NCI-H774 (cell line): ENCODE data around the gene SLC35F3.

Experiments
- DNase-seq: peaks from one replicate; lab custom pipeline; 2025; lab: John Stamatoyannopoulos, UW

SLC35F3 gene

GRCh38 chr1:234258071-234258470 lies 353.6 kb downstream of the SLC35F3 start:
- no peak for DNase-seq

DNA sequence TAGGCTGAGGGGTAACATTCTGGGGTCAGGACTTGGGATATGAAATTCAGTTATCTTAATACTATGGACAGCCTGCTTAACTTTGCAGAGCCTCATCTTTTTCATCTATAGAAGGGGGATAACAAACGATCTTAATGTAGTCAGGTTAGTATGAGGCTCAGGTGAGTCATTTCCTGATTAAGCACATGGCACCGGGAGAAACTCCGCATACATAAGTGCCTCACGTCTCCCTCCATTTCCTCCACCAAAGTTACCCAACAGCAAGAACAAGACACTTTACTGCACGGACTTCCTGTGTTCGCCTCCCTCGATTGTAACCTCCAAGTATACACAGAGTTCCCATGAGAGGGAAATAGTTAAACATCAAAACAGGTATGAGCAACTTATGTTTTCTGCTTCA lies 356.1 kb downstream of the SLC35F3 start:
- no peak for DNase-seq

DNA sequence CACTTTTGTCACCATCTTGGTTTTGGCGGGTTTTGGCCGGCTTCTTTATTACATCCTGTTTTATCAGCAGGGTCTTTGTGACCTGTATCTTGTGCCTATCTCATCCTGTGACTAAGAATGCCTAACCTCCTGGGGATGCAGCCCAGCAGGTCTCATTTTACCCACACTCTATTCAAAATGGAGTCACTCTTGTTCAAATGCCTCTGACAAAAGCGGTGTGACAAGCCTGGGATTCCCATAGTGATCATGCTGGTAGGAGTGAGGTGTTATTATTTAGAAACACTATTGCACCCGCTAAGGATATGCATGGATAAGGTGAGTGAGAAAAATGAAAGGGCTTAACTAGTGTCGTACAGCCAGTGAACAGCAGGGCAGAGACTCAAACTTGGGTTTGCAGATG lies 357.1 kb downstream of the SLC35F3 start:
- no peak for DNase-seq

DNA sequence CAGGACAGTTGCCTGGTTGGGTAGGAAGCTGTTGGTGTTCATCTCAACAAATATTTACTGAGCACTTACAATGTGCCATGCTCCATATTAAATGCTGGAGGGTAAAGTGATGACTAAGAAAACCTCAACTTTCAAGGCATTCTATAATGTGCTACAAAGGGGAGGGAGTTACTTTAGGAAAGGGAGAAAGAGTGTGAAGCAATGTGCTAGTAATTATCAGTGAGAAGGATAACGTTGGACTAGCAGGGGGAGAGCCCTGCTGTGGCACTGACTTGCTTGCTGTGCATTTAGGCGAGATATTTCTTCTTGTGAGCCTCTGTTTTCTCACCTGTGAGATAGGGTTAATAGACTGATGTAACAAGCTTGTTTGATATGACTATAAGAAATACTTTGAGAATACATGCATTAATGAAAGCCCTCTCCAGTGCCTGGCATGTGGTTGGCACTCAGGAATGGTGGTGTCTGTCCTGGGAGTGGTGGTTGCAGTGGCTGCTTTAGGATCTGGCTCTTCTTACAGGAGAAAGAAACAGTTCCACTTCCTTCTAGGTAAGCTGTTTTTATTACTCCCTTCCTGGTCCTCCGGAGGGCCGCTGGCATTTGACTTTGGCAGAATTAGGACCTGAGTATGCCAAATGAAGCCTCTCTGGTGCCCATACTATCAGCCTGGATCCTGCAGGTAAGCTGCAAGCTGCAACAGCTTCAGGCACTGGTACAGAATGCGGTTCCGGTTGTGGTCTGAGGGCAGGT lies 357.7 kb downstream of the SLC35F3 start:
- DNase-seq, result no peak

DNA sequence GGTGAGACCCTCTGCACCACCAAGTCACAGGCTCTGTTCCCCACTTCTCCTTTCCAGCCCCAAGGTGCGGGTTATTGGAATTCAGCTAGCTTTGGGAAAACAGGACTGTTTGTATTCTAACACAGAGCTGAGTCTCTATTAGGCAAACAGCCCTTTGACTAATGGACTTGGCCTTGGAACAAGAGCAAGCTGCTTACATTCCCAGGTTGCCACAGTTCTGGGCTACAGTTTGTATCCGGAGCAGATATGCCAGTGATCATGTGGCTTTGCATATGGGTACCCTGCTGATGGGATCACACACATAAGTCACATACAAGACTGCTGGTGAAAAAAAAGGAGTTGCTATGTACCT lies 358.3 kb downstream of the SLC35F3 start:
- no peak for DNase-seq

GRCh38 chr1:234264832-234265231 lies 360.4 kb downstream of the SLC35F3 start:
- DNase-seq, result no peak

GRCh38 chr1:234265321-234265720 lies 360.8 kb downstream of the SLC35F3 start:
- DNase-seq, result no peak

- no peak for DNase-seq
These were observed 361.4 kb downstream of the SLC35F3 start for GRCh38 chr1:234265861-234266260.

GRCh38 chr1:234270093-234270492 lies 365.6 kb downstream of the SLC35F3 start:
- DNase-seq, result no peak

- no peak for DNase-seq
These were observed 366.2 kb downstream of the SLC35F3 start for GRCh38 chr1:234270581-234271242.

DNA sequence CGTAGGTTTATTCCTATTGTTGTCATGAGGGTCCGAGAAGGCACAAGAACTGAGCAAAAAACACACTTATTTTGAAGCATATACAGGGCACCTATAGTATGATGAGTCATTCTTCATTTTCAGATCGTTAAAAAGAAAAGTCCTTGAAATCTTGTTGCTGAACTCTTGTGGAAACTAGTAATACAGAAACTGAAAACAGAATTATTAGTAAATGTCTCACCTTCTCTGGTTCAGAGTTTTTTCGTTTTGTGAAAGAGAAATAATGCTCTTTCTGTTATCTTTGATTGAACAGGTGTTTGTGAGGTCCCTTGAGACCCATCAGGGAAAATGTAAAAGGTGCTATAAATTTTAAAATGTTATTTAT lies 366.7 kb downstream of the SLC35F3 start:
- DNase-seq, result no peak

DNA sequence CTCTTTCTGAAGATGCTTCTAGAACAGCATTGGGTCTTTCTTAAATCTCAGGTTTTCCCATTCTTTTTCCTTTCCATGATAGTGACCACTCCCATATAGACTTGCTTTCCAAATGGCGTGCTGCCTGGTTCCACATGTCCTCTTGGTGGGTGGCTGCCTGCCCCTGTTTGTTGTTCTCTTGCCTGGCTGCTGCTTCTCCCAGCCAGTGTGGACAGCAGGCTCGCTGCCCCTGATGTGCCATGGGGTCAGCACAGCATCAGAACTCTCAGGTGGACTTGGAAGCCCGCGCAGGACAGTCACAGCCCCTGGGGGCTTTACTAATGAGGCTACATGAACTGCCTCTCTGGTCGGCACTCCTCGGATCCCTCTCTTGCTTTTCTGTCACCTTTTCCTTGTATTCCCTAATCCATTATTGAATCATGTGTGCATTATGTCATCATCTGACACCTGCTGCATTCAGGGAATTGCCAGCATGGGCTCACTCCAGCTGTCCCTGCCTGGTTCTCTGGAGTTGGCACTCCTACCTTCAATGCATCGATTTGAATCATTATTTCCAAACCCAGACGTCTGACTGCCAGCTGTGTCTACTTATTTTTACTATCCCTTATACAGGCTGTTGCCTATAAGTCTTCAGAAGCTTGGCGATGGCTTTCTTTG lies 368.3 kb downstream of the SLC35F3 start:
- DNase-seq, result peak; percentile 73

DNA sequence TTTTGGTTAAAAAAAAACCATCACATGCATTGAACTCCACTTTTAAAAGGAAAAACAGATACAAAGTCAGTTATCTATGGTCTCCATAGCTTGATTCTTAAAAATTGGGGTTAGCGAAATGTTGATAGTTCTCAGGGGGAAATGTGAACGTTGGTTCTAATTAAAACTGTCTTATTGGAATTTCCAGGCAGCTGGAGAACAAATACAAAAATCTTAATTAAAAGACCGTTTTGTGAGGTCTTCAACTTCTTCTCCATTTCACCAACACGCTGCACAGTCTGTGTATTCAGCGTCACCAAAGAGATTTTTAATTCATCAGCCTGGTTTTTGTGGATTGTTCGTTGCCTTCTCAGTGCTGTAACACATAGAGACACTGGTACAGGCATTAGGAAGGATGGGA lies 369.5 kb downstream of the SLC35F3 start:
- no peak for DNase-seq

- peak; percentile 53 for DNase-seq
These were observed 371.8 kb downstream of the SLC35F3 start for GRCh38 chr1:234276151-234276788.

DNA sequence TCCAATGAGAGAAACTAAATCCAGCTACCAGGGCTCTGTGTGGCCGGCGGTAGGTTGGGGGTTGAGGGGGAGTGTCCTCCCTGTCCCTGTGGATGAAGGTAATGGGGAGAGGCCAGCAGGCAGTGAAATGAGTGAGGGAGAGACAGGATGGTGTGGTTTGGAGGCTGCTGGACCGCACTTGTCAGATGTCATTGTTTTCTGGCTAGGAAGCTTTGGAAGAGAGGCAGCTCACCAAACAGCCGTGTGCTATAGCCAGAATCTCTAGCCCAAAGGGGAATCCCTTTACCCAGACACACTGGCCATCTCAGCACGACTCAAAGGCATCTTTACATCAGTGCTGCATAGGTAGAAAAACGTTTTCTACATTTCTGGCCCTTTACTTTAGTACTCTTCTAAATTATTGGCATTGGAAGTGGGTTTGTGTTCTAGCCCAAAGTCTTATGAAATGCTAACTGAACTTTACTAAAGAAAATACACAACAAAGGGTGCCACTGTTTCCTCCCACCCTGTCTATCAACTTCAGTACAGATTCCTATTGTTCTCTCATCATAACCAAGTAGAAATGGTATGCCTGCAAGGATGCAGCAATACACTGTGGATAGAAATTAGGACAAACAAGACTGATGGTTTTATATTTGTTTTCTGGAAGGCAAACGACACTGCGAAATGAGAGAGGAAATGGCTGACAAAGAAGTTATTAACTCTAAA lies 372.8 kb downstream of the SLC35F3 start:
- DNase-seq, result no peak

DNA sequence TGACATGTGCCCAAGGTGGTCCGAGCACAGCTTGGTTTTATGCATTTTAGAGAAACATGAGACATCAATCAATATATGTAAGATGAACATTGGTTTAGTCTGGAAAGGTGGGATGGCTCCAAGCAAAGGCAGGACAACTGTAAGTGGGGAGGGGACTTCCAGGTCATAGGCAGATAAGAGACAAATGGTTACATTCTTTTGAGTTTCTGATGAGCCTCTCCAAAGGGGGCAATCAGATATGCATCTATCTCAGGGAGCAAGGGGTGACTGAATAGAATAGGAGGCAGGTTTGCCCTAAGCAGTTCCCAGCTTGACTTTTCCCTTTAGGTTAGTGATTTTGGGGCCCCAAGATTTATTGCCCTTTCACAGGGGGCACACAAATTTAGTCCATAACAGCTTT lies 374.5 kb downstream of the SLC35F3 start:
- DNase-seq, result no peak

DNA sequence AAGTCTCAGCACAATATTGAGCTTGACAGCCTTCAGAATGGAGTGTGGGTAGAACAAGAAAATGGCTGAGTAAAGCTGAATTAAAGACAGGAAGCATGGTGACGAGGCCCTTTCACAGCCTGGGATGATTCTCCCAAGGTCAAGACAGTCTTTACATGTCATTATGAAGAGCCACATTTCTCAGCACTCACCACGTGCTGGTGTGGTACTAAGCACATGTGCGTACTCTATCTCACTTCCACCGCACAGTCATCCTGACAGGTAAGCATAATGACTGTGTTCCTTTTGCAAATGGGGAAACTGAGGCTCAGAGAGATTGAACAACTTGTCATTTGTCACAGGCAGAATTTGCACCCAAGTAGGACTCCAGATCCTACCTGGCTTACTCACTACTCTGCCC lies 376.0 kb downstream of the SLC35F3 start:
- no peak for DNase-seq

DNA sequence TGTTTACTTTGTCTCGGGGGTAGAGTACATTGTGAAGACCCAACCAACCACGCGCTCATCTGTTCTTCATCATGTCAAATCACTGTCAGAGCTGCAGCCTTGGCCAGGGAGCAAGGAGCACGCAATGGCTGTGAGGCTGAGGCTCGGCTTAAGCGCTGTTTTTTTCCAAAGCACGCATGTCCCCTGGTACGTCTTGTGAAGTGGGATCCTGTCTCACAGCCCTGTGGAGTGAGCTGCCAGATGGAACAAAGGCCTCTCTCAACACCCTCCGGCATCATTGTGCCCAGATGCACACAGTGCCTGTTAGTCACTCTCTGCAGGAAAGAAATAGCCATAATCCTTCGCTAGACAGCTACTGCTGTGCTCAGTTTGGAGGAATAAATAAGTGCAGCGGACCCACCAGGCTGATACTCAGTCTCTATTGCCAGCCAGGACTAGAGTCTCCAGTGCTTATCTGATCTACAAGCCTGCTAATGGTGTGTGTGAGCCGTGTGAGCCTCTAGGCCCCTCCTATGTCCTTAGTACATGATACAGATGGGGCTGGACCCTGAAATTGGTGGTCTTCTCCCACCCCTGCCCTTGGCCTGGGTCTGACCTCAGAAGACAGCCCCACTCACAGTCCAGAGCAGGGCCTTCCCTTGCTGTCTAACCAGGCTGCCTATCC lies 377.5 kb downstream of the SLC35F3 start:
- DNase-seq, result no peak

DNA sequence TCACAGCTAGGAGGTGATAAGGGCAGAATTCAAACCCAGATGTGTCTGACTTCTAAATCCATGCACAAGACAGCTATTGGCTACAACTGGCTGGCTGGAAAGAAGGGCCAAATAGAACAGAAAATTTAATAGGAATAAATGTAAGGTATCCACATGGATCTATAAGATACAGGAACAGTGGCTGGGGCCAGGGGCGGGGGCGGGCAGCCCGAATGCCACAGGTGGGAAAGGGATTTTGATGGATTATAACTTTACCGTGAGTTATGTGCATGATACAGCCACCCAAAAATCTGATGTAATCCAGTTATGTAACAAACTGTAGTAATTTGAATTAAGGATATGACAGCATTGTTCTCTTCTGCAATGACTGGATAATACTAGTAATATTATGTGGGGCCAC lies 381.7 kb downstream of the SLC35F3 start:
- DNase-seq, result no peak

- DNase-seq, result no peak
These were observed 384.5 kb downstream of the SLC35F3 start for GRCh38 chr1:234288946-234289345.

- no peak for DNase-seq
These were observed 385.2 kb downstream of the SLC35F3 start for GRCh38 chr1:234289538-234290305.
